ENCODE measurements around the gene ARMC9. TPM values are rescaled to one million over a fixed set of nuclear protein-coding genes. Genes with fewer than 3 reads are reported as not detected.
"Not testable (repeated sequence)": the region's sequence is repeated elsewhere in the genome, so short reads cannot be mapped to it uniquely, and the experiment has no call there.

ARMC9 gene
- total and polyA plus RNA-seq, 5 donors from 2014 or later = 0.11 to 0.92 (median 0.15) TPM; not detected in 2

GRCh38 chr2:231397011-231397927 lies 198.8 kb downstream of the ARMC9 start:
- Mint-ChIP-seq H3K27me3 (peaks cover 44% of the 10 kb centered on the region), H3K4me3 (peak overlapping the region in 1 of 4 donors; percentile 31), H3K27ac (no peak overlapping the region), H3K4me1 (peaks cover 0 to 17% (median 6%) of the 10 kb centered on the region in 4 donors), H3K36me3 (no peaks in the 10 kb centered on the region), H3K9me3 (no peaks in the 10 kb centered on the region)
- ATAC-seq (ENCODE audit: low read depth in 2 of 2) = no peak
- H3K4me1 ChIP-seq (ENCODE audit: control insufficient read depth, insufficient read depth, low read length, poor library complexity, severe bottlenecking) = no peaks in the 10 kb centered on the region
- H3K4me3 ChIP-seq (ENCODE audit: low read depth, low read length) = no peak overlapping the region
- H3K27me3 ChIP-seq (ENCODE audit: control insufficient read depth, insufficient read depth, low read length) = no peaks in the 10 kb centered on the region
- no peak for DNase-seq
- H3K27ac ChIP-seq (ENCODE audit: insufficient read depth, low read length, poor library complexity, severe bottlenecking) = no peak overlapping the region
- no peaks in the 10 kb centered on the region for H3K36me3 ChIP-seq (ENCODE audit: control insufficient read depth, insufficient read depth, low read length)
- no peaks in the 10 kb centered on the region for H3K9me3 ChIP-seq (ENCODE audit: control insufficient read depth in 2 of 2, low read length in 2 of 2)

GRCh38 chr2:231397928-231398294 lies 199.5 kb downstream of the ARMC9 start:
- H3K4me1 Mint-ChIP-seq = peaks cover 0 to 17% (median 6%) of the 10 kb centered on the region in 4 donors
- no peaks in the 10 kb centered on the region for H3K9me3 Mint-ChIP-seq
- H3K27me3 ChIP-seq (ENCODE audit: control insufficient read depth, insufficient read depth, low read length) = no peaks in the 10 kb centered on the region
- no peak overlapping the region for H3K4me3 Mint-ChIP-seq
- no peaks in the 10 kb centered on the region for H3K9me3 ChIP-seq (ENCODE audit: control insufficient read depth in 2 of 2, low read length in 2 of 2)
- H3K27ac Mint-ChIP-seq = no peak overlapping the region
- no peak overlapping the region for H3K4me3 ChIP-seq (ENCODE audit: low read depth, low read length)
- no peaks in the 10 kb centered on the region for H3K36me3 Mint-ChIP-seq
- no peak overlapping the region for H3K27ac ChIP-seq (ENCODE audit: insufficient read depth, low read length, poor library complexity, severe bottlenecking)
- no peaks in the 10 kb centered on the region for H3K4me1 ChIP-seq (ENCODE audit: control insufficient read depth, insufficient read depth, low read length, poor library complexity, severe bottlenecking)
- ATAC-seq (ENCODE audit: low read depth in 2 of 2) = no peak
- no peak for DNase-seq
- peaks cover 45% of the 10 kb centered on the region for H3K27me3 Mint-ChIP-seq
- H3K36me3 ChIP-seq (ENCODE audit: control insufficient read depth, insufficient read depth, low read length) = no peaks in the 10 kb centered on the region

DNA sequence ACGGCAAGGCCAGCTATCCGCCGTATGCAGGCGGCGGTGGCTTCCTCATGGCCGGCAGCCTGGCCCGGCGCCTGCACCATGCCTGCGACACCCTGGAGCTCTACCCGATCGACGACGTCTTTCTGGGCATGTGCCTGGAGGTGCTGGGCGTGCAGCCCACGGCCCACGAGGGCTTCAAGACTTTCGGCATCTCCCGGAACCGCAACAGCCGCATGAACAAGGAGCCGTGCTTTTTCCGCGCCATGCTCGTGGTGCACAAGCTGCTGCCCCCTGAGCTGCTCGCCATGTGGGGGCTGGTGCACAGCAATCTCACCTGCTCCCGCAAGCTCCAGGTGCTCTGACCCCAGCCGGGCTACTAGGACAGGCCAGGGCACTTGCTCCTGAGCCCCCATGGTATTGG lies 200.2 kb downstream of the ARMC9 start:
- Histone ChIP-seq H3K27me3 (ENCODE audit: control insufficient read depth, insufficient read depth, low read length) (no peaks in the 10 kb centered on the region), H3K4me3 (ENCODE audit: low read depth, low read length) (no peak overlapping the region), H3K4me1 (ENCODE audit: control insufficient read depth, insufficient read depth, low read length, poor library complexity, severe bottlenecking) (no peaks in the 10 kb centered on the region), H3K36me3 (ENCODE audit: control insufficient read depth, insufficient read depth, low read length) (no peaks in the 10 kb centered on the region), H3K27ac (ENCODE audit: insufficient read depth, low read length, poor library complexity, severe bottlenecking) (no peak overlapping the region), H3K9me3 (ENCODE audit: control insufficient read depth in 2 of 2, low read length in 2 of 2) (no peaks in the 10 kb centered on the region)
- DNase-seq = no peak
- peaks cover 44% of the 10 kb centered on the region for H3K27me3 Mint-ChIP-seq
- H3K9me3 Mint-ChIP-seq = no peaks in the 10 kb centered on the region
- no peak for ATAC-seq (ENCODE audit: low read depth in 2 of 2)
- H3K36me3 Mint-ChIP-seq = no peaks in the 10 kb centered on the region
- H3K4me3 Mint-ChIP-seq = no peak overlapping the region
- peaks cover 0 to 14% (median 4%) of the 10 kb centered on the region in 4 donors for H3K4me1 Mint-ChIP-seq
- no peak overlapping the region for H3K27ac Mint-ChIP-seq

- no peak overlapping the region for H3K27ac ChIP-seq (ENCODE audit: insufficient read depth, low read length, poor library complexity, severe bottlenecking)
- no peak overlapping the region for H3K4me3 ChIP-seq (ENCODE audit: low read depth, low read length)
- no peak for DNase-seq
- no peaks in the 10 kb centered on the region for H3K27me3 ChIP-seq (ENCODE audit: control insufficient read depth, insufficient read depth, low read length)
- Mint-ChIP-seq H3K27ac (no peak overlapping the region), H3K4me3 (no peak overlapping the region), H3K27me3 (peaks cover 43% of the 10 kb centered on the region), H3K36me3 (no peaks in the 10 kb centered on the region), H3K4me1 (peaks cover 0 to 12% (median 3%) of the 10 kb centered on the region in 4 donors), H3K9me3 (no peaks in the 10 kb centered on the region)
- ATAC-seq (ENCODE audit: low read depth in 2 of 2) = no peak
- H3K9me3 ChIP-seq (ENCODE audit: control insufficient read depth in 2 of 2, low read length in 2 of 2) = no peaks in the 10 kb centered on the region
- no peaks in the 10 kb centered on the region for H3K4me1 ChIP-seq (ENCODE audit: control insufficient read depth, insufficient read depth, low read length, poor library complexity, severe bottlenecking)
- no peaks in the 10 kb centered on the region for H3K36me3 ChIP-seq (ENCODE audit: control insufficient read depth, insufficient read depth, low read length)
These were observed 200.8 kb downstream of the ARMC9 start for GRCh38 chr2:231399046-231399852.

GRCh38 chr2:231399853-231400680 lies 201.6 kb downstream of the ARMC9 start:
- Mint-ChIP-seq H3K4me1 (peaks cover 0 to 5% (median 1%) of the 10 kb centered on the region in 4 donors), H3K27ac (no peak overlapping the region), H3K4me3 (no peak overlapping the region), H3K9me3 (no peaks in the 10 kb centered on the region), H3K27me3 (peaks cover 35% of the 10 kb centered on the region), H3K36me3 (no peaks in the 10 kb centered on the region)
- DNase-seq (no peak), ATAC-seq (ENCODE audit: low read depth in 2 of 2) (no peak)
- H3K4me1 ChIP-seq (ENCODE audit: control insufficient read depth, insufficient read depth, low read length, poor library complexity, severe bottlenecking) = no peaks in the 10 kb centered on the region
- no peaks in the 10 kb centered on the region for H3K36me3 ChIP-seq (ENCODE audit: control insufficient read depth, insufficient read depth, low read length)
- H3K9me3 ChIP-seq (ENCODE audit: control insufficient read depth in 2 of 2, low read length in 2 of 2) = no peaks in the 10 kb centered on the region
- H3K27ac ChIP-seq (ENCODE audit: insufficient read depth, low read length, poor library complexity, severe bottlenecking) = no peak overlapping the region
- no peak overlapping the region for H3K4me3 ChIP-seq (ENCODE audit: low read depth, low read length)
- H3K27me3 ChIP-seq (ENCODE audit: control insufficient read depth, insufficient read depth, low read length) = no peaks in the 10 kb centered on the region

DNA sequence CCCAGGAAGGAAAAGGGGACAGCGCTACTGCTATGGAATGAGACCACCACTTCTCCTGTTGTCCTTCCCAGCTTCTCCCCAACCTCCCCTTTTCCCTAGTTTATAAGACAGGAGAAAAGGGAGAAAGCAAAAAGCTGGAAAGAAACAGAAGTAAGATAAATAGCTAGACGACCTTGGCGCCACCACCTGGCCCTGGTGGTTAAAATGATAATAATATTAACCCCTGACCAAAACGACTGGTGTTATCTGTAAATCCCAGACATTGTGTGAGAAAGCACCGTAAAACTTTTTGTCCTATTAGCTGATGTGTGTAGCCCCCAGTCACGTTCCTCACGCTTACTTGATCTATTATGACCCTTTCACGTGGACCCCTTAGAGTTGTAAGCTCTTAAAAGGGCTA lies 202.2 kb downstream of the ARMC9 start:
- not testable (repeated sequence) for H3K27ac Mint-ChIP-seq; H3K27me3 ChIP-seq (ENCODE audit: control insufficient read depth, insufficient read depth, low read length); H3K36me3 ChIP-seq (ENCODE audit: control insufficient read depth, insufficient read depth, low read length); H3K4me1 Mint-ChIP-seq; H3K9me3 Mint-ChIP-seq; H3K4me1 ChIP-seq (ENCODE audit: control insufficient read depth, insufficient read depth, low read length, poor library complexity, severe bottlenecking); ATAC-seq (ENCODE audit: low read depth in 2 of 2); H3K4me3 ChIP-seq (ENCODE audit: low read depth, low read length); DNase-seq; H3K27ac ChIP-seq (ENCODE audit: insufficient read depth, low read length, poor library complexity, severe bottlenecking); H3K36me3 Mint-ChIP-seq; H3K9me3 ChIP-seq (ENCODE audit: control insufficient read depth in 2 of 2, low read length in 2 of 2); H3K4me3 Mint-ChIP-seq
- H3K27me3 Mint-ChIP-seq = peaks cover 39% of the 10 kb centered on the region

- H3K36me3 Mint-ChIP-seq; H3K27ac ChIP-seq (ENCODE audit: insufficient read depth, low read length, poor library complexity, severe bottlenecking); H3K4me1 ChIP-seq (ENCODE audit: control insufficient read depth, insufficient read depth, low read length, poor library complexity, severe bottlenecking); ATAC-seq (ENCODE audit: low read depth in 2 of 2); H3K36me3 ChIP-seq (ENCODE audit: control insufficient read depth, insufficient read depth, low read length); H3K27ac Mint-ChIP-seq; H3K9me3 ChIP-seq (ENCODE audit: control insufficient read depth in 2 of 2, low read length in 2 of 2); H3K27me3 ChIP-seq (ENCODE audit: control insufficient read depth, insufficient read depth, low read length); H3K4me3 Mint-ChIP-seq; DNase-seq; H3K9me3 Mint-ChIP-seq; H3K4me3 ChIP-seq (ENCODE audit: low read depth, low read length): not testable (repeated sequence)
- Mint-ChIP-seq H3K27me3 (peaks cover 39% of the 10 kb centered on the region), H3K4me1 (peaks cover 0 to 14% (median 6%) of the 10 kb centered on the region in 4 donors)
These were observed 202.7 kb downstream of the ARMC9 start for GRCh38 chr2:231401101-231401500.

Data from CD4-positive, CD25-positive, alpha-beta regulatory T cell (primary cell).